Measurements from ENCODE around the gene MARCO.
"Not testable (repeated sequence)": the region's sequence is repeated elsewhere in the genome, so short reads cannot be mapped to it uniquely, and the experiment has no call there.

The MARCO gene

GRCh38 chr2:119008108-119008507, 66.1 kb downstream of the MARCO start:
- FAIRE-seq = no peak

DNA sequence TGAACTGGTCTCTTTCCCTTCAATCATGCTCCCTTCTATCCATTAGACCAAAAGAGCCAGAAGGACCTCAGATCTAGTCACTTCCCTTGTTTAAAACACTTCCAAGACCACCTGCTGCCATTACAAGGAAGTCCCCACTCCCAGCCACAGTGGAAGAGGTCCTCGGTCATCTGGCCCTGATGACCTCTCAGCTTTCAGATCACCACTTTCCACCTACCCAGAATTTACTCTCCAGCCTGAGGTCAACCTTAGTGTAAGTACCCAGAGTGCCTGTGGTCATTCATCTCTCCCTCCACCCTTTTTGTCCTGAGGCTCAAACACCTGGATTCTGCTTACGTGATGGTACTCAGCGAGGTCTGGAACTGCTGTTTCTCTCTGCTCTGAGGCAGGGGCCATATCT, 67.1 kb downstream of the MARCO start:
- FAIRE-seq = no peak

DNA sequence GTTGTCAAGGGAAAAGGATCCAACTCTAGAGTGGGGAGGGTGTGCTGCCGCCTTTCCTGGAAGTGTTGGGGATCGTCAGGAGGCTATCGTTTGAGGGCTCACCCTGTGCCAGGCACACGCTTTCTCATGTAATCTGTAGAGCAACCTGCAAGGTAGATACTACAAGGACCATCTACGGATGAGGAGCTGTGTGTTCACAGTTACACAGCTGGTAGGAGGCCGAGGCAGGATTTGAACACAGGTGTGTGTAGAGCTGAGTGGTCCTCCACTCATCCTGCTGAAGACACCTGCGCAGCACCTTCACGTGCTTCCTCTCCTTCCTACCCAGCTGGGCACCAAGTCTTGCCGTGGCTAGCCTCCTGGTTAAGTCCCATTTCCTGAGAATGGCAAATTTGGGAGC, 68.3 kb downstream of the MARCO start:
- no peak for FAIRE-seq

DNA sequence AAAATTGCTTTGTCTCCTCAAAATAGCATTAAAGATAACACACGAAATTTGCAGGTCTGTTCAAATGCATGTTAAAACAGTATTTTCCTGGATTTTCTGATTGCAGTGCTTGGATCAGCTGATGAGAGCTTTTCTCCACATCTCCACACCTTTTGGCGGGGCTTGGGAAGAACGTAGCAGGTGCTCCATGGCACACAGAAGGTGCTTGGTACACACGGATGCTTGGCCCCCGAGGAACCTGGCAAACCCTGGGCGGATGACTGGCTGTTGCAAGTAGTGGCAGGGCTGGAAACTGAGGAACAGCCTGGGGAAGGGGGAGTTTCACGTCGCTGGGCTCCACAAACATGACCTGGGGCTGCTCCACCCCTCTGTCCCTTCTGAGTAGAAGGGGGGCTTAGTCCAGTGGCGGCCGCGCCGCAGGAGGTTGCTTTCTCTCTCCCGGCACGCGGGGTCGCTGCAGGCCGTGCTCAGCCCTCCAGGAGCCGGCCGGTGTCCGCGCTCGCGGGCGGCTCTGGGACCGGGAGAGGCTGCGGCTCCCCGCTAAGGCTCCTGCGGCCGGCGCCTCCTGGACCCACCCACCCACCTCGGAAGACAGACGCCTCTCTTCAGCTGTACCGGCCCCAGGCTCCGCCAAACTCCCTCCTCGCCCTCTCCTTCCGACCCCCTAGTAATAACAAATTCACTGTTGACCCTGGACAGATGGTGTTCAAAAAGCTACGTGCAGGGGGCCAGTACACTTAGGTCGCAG, 69.3 kb downstream of the MARCO start:
- FAIRE-seq = no peak

- no peak for FAIRE-seq
Observed at GRCh38 chr2:119011910-119012209, 69.9 kb downstream of the MARCO start.

- no peak for FAIRE-seq
Observed at GRCh38 chr2:119012345-119013301, 70.6 kb downstream of the MARCO start.

DNA sequence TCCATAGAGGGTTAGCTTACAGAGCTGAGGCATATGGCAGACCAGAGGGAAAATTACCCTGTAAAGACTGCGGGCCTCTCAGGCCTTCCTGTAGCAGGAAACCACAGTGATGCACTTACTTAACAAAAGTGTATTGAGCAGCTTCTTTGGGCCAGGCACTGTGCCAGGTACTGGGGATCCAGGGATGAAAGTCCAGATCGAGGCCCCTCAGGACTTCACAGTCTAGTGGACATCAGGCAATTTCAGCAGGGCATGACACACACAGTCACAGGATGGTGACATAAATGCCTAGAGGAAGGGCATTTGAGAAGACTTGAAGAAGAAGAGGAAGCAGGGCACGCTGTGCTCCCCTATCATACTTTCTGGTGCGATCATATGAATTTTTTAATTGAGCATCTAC, 71.7 kb downstream of the MARCO start:
- no peak for FAIRE-seq

DNA sequence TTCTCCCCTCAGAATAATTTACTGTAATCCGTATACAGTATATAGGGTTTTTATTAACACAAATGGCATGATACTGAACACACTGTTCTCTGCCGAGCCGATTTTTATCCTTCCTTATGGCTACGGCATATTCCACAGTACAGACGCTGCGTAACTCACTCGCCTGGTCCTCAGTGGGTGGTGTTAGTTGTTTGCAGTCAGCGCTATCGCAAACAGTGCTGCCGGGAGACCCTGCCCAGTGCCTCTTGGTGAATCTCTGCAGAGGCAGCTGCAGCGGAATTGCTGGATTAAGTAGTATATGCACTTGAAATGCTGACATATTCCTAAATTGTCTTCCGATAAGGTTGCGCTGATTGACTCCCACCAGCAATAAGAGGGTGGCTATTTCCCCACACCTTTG, 73.9 kb downstream of the MARCO start:
- no peak for FAIRE-seq

- no peak for FAIRE-seq
Observed at GRCh38 chr2:119019521-119019920, 77.5 kb downstream of the MARCO start.

- FAIRE-seq = no peak
Observed at GRCh38 chr2:119022678-119023077, 80.7 kb downstream of the MARCO start.

- FAIRE-seq = no peak
Observed at GRCh38 chr2:119023534-119023933, 81.5 kb downstream of the MARCO start.

DNA sequence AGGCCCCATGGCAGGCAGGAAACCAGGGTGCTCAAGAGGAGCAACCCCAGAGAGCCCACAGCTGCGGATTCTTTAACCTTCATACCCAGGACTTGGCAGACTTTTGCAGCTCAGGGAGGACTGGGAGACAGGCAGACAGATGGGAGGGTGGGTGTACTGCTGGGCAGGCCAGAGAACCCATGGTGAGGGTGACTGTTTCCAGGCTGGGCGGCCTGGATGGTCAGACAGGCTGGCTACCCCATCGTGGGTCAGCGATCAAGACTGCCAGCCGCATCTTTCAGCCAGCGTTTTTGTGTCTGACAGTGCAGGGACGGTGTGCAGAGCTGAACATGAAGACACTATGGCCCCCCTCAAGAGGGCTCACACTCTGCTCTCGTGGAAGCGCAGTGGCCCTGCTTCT, 82.2 kb downstream of the MARCO start:
- no peak for FAIRE-seq

GRCh38 chr2:119024568-119024967, 82.6 kb downstream of the MARCO start:
- FAIRE-seq = no peak

GRCh38 chr2:119025013-119025412, 83.0 kb downstream of the MARCO start:
- FAIRE-seq = no peak

DNA sequence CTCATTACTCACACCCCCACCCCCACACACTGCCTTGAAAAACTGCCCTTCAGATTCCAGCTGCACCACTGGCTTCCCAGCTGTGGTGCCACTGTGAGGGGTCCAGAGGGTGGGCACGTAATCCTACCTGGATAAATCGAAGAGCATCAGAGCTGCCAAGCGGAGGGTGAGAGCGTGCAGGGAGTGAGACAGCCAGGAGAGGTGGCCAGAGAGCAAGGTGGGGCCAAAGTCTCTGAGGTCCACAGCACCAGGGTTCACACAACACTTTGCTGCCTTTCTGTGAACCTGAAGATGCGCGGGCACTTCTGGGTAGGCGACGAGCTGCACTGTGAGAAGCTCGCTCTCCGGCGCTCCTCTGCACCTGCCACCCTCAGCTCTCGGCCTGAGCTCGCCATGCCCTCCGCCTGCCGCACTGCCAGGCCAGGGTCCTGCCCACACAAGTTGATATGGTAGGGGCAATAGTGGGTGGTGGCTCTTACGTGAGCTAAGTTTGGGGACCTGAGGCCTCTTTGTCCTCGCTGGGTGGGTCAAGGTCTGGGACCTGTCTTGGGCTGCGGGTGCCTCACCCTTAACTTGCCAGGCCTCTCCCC, 83.9 kb downstream of the MARCO start:
- FAIRE-seq = no peak

DNA sequence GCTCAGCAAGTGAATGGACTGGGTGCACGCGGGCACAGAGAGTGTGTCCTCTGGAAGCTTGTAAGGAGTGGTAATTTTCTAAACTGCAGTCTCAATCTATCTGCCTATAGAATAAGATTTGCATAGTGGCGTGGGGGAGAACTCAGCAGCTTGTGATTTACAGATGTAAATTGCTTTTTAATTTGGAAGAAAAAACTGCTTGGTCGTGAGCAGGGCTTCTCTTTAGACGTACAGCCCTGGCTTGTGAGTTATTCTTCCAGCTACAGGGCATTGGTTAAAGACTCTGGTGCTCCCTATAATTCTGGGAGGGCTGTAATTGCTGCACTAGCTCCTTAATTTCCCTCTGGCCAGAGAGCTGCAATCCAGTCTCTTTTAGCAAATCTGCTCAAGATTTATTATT, 84.9 kb downstream of the MARCO start:
- no peak for FAIRE-seq

DNA sequence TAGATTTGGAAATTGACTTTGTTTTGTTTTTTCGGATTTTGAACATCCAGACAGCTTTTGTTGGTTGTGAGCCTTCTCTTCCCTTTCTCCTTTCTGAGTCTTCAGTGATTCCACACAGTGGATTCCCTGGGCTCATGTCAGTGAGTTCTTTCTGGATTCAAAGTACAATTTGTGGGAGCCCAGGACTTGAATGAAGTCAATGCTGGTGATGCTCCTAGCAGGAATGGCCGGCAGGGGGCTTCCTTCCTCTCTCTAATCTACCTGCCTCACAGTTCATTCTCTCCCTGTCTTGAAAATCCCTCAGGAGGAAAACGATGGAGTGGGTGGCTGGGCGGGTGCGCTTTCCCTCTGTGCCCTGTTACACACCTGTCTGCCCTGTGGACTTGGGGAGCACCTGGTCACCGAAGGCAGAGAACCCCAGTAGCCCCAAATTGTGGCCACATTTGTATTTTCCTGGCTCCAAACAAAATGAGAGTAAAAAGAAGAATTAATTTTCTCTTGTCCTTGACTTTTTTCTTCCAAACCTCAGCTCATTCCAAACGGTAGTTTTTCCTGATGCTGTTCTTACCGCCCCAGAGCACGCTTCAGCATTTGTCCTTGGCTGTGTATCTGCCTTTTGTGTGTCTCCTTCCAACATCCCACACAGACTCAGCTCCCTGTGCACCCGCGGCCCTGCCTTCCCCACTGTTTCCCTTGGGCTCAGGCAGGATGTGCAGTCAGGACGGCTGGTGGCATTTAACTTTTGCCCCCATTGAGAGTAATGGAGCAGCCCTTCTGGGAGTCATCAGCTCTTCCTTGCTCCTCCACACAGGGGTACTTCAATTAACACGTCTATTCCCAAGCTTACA, 86.6 kb downstream of the MARCO start:
- FAIRE-seq = no peak

GRCh38 chr2:119029297-119029696, 87.3 kb downstream of the MARCO start:
- FAIRE-seq = no peak

GRCh38 chr2:119037922-119038321, 95.9 kb downstream of the MARCO start:
- FAIRE-seq = not testable (repeated sequence)

- no peak for FAIRE-seq
Observed at GRCh38 chr2:119040730-119041129, 98.7 kb downstream of the MARCO start.

All from endometrium (tissue), 2 donors.